Ammon's horn (tissue), 1 donor: Measurements from ENCODE around the gene CMAS.
"Not testable (repeated sequence)": the region's sequence is repeated elsewhere in the genome, so short reads cannot be mapped to it uniquely, and the experiment has no call there.

Experiments
- DNase-seq: peaks from one replicate; pipeline ENCODE4 v3.0.0-alpha.2; 2016; ENCODE audit warnings: low spot score

The CMAS gene

DNA sequence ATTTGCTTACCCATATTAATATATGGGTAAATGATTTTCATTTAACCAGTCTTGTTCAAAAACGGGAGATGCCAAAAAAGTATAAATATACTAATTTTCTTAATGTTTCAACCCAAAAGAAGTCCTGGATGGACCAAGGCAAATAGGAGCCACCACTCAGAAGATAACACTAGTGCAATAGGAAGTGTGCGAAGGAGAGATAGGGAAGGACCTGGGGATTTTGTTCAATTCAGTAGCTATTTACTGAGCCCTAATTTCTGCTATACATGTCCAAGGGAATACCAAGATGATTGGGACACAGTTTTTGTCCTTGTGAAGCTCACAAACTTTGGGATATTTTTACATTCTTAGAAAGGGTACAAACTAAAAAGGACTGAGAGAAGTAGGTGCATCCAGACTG, 1.5 kb downstream of the CMAS start:
- DNase-seq = no peak

DNA sequence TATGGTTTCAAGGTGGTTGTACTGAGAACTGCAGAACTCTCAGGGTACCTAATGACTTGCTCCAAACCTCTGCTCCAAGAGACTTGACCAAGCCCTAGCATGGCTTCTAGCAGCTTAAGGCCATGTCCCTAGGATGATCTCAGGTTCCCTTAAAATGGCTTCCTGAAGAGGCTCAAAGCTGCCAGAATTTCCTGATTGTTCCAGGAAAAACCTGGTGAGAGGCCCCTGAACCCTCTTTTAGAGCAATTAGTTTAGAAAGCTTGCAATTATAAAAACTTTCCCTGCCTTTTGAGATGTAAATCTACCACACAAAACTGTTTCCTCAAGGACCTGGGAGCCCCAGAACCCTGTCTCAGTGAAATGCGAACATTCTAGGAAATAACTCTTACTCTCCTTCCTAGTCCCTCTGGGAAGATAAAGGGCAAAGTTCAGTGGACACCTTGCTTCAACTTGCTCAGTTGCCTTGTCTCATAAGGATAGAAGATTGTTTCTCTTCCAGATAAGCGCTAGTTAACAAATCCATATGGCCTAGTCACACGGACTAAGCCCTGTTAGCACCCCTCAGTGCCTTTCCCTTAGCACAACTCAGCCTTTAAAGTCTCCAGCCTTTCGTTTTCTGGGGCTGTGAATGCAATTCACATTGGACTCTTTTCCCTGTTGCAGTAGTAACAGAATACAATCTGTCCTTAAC, 2.5 kb downstream of the CMAS start:
- no peak for DNase-seq

- DNase-seq = no peak
These were observed 4.1 kb downstream of the CMAS start for GRCh38 chr12:22050078-22050477.

GRCh38 chr12:22051114-22051698, 5.2 kb downstream of the CMAS start:
- DNase-seq = no peak

GRCh38 chr12:22052994-22053393, 7.0 kb downstream of the CMAS start:
- not testable (repeated sequence) for DNase-seq

DNA sequence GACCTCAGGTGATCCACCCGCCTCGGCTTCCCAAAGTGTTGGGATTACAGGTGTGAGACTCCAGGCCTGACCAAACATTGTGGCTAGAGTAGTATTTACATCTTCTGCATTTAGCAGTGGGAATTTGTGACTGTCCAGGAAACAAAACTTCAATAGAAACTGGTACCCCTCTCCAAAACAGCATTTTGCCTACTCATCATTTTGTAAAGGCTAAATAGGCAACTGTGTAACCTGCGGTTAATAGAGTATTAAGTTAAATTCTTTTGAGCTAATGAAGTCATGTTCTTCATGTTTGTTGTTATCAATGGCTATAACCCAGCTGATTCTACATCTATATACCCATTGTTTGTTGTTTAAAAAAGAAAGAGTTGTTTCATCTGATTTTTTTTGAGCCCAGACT, 8.1 kb downstream of the CMAS start:
- no peak for DNase-seq

- DNase-seq = no peak
These were observed 10.6 kb downstream of the CMAS start for GRCh38 chr12:22056607-22057006.

DNA sequence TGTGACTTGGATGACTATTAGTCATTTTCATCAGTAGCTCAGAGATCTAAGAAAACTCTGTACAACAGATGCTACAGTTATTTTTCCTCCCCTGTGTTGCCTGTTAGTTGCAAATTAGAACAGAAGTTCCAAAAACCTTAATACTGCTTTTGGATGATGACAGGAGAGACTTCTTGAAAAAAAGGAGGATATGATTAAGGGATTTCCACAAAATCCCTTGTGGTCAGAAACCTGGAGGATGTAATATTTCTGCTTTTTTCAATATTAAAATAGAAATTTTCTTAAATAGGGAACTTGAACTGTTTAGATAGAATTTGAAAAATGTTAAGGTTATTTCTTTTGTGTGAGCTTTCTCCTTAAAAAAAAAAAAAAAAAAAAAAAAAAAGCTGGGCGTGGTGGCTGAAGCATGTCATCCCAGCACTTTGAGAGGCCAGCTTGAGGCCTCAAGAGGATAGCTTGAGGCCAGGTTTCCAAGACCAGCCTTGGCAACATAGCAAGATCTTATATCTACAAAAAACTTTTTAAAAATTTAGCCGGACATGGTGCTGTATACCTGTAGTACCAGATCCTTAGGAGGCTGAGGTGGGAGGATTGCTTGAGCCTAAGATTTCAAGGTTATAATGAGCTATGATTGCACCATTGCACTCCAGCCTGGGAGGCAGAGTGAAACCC, 14.1 kb downstream of the CMAS start:
- DNase-seq = no peak

- DNase-seq = no peak
These were observed 18.9 kb downstream of the CMAS start for GRCh38 chr12:22064968-22065367.

- no peak for DNase-seq
These were observed 20.3 kb downstream of the CMAS start for GRCh38 chr12:22066310-22066709.

DNA sequence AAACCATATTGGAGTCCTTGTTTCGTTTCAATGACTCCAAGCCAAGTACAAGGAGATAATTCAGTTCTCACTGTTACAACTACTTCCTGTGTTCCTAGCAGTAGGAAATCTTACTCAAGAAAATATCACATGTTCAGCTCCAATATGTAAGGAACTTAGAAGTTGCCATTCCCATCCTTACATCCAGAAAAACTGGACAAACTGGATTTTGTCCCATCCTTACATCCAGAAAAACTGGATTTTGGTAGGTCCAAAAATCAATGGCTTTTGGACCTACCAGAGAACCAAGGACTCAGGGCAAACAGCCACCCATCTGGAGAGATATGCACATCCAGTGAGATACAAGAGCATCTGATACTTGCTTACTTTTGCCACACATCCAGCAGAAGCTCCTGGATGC, 23.8 kb downstream of the CMAS start:
- no peak for DNase-seq

DNA sequence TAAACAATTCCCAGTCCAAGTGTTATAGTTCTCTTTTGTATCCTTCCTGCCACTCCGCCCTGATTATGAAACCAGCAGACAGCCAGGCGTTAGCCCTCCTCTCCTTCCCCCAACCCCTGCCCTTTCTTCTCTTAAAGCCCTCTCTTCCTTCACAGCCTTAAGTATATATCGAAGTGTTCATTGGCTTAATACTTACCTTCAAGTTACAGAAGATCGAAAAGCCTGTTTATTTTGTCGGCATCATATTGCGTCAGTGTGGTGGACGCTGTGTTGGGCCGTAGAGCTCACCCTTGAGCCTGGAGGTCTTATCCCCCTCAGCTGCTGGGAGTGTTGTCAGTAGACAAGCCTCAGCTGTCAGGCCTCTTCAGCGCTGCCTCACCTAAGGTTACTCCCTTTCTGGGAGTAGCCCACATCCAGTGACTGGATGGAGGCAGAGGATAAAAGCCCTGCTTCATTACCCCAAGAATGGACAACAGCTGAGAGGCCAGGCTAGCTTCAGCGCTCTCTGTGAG, 36.2 kb downstream of the CMAS start:
- DNase-seq = no peak

DNA sequence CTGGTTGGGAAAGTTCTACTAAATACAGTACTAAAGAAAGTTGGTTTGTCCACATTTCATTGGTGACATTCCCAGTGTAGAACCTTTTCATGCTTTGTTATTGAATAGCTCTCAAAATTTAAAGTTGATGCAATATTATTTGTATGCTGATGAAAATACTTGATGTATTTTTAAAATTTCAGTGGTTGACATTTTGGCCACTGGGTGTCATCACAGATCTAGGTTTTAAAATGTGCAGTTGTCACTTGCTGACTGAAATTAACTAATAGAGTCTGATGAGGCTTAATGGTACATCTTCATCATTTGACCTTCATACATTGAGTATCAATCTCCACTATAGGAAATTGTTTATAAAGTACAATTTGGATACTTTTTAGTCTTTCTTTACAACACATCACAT, 37.1 kb downstream of the CMAS start:
- DNase-seq = peak; percentile 51

GRCh38 chr12:22084852-22085251, 38.8 kb downstream of the CMAS start:
- DNase-seq = no peak

- no peak for DNase-seq
These were observed 42.9 kb downstream of the CMAS start for GRCh38 chr12:22088886-22089285.

GRCh38 chr12:22089486-22089885, 43.5 kb downstream of the CMAS start:
- no peak for DNase-seq

GRCh38 chr12:22099062-22099461, 53.0 kb downstream of the CMAS start:
- DNase-seq = not testable (repeated sequence)

DNA sequence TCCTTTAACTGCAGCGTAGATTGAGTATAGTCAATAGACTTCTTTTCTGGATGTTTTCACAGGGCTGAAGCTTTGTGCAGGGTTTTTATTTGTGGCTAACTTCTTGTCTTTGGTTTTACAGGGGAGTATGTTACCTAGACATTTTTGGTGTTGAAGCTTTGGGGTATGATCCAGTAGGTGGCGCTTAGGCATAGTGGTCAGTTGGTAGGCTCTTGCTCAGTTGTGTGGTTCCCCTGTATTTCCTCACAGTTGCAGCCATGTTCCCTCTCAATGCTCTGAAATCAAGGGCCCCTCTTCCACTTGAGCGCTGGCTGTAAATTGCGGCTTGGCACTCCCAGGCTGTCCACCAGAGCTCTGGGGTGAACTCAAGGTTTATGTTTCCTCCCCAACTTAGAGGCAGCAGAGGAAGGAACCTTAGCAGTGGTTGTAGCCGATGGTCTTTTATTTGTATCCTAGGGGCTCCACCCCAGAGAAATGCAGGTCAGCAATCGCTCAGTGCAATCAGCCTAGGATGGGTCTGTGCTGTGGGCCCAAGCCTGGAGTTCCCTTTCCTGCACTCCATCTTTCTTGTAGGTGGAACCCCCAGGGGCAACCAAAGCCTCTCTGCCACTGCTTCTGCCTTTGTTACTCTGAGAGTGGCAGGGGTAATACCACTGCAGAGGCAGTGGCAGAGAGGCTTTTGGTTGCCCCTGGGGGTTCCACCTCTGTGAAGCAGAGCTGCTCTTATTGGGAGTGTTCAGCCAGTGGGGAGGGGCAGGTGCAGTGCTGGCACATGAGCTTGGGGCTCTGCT, 55.1 kb downstream of the CMAS start:
- peak; percentile 48 for DNase-seq

- DNase-seq = peak; percentile 73
These were observed 55.8 kb downstream of the CMAS start for GRCh38 chr12:22101749-22102243.

GRCh38 chr12:22103418-22103817, 57.4 kb downstream of the CMAS start:
- no peak for DNase-seq

- no peak for DNase-seq
These were observed 59.5 kb downstream of the CMAS start for GRCh38 chr12:22105542-22105941.

- DNase-seq = no peak
These were observed 64.2 kb downstream of the CMAS start for GRCh38 chr12:22110176-22110575.
